HepG2 (cell line): ENCODE data around the gene SV2B.

Experiments used
- AKNA ChIP-seq: sonication (generic); formaldehyde crosslinking; IDR thresholded peaks from 2 replicates; pipeline ENCODE4 v1.4.0; 2020; ENCODE audit warnings: missing genetic modification reagents, borderline replicate concordance
- EZH2 ChIP-seq: conservative IDR thresholded peaks from 2 replicates; pipeline ENCODE4 v1.6.1; 2012; ENCODE audit warnings: mild to moderate bottlenecking, low read depth, low read length, moderate library complexity
- FOXK1 ChIP-seq: sonication (generic); formaldehyde crosslinking; IDR thresholded peaks from 2 replicates; pipeline ENCODE4 v1.4.0; 2020; ENCODE audit warnings: low read depth, missing genetic modification reagents, borderline replicate concordance
- KDM2A ChIP-seq: sonication (generic); formaldehyde crosslinking; IDR thresholded peaks from 2 replicates; pipeline ENCODE4 v1.4.0; 2020; ENCODE audit warnings: low read depth, missing genetic modification reagents, borderline replicate concordance

GRCh38 chr15:91100814-91101607, 954 bp downstream of the SV2B start:
- TF ChIP-seq FOXK1 (no peak), KDM2A (CRISPR knock-in tag) (no peak), EZH2 (no peak), AKNA (CRISPR knock-in tag) (no peak)
